Mononuclear cell (primary cell): ENCODE measurements around the gene RAB22A. TPM values are rescaled to one million over a fixed set of nuclear protein-coding genes. Genes with fewer than 3 reads are reported as not detected.

Experiments used
- H3K27me3 ChIP-seq: 2 replicates; pipeline ENCODE4 v1.6.0; 2011; ENCODE audit warnings: low read length, control low read depth; ENCODE audit not compliant: insufficient read depth
- H3K4me1 ChIP-seq: 2 replicates; pipeline ENCODE4 v1.5.1; 2011; ENCODE audit warnings: mild to moderate bottlenecking, low read length, control low read depth; ENCODE audit not compliant: insufficient read depth
- H3K4me3 ChIP-seq: 2 replicates; pipeline ENCODE4 v1.5.1; 2011; ENCODE audit warnings: mild to moderate bottlenecking, low read length, moderate library complexity
- H3K9me3 ChIP-seq: 2 replicates; pipeline ENCODE4 v1.5.1; 2011; ENCODE audit warnings: low read depth, mild to moderate bottlenecking, control low read depth, low read length
- total RNA-seq: library from RNA; depleted of rRNA; stranded (reverse); fragments of >200 nt; gene quantifications from one replicate; pipeline ENCODE4 v1.2.3, GENCODE V29; 2012

Gene RAB22A
- total RNA-seq, 1 donor, result 11.0 TPM

DNA sequence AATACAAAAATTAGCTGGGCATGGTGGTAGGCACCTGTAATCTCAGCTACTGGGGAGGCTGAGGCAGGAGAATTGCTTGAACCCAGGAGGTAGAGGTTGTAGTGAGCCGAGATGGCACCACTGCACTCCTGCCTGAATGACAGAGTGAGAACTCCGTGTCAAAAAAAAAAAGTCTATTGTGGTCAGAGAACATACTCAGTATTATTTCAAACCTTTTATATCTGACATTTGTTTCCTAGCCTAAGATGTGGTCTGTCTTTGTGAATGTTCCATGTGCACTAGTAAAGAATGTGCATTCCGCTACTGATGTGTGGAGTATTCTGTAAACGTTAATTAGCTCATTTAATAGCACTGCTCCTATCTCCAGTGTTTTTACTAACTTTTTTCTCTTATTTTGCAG is 11.7 kb downstream of the RAB22A start:
- Histone ChIP-seq H3K27me3 (no peaks in the 10 kb centered on the region), H3K4me3 (no peak overlapping the region), H3K9me3 (no peaks in the 10 kb centered on the region), H3K4me1 (peaks cover 3% of the 10 kb centered on the region)

- peaks cover 3% of the 10 kb centered on the region for H3K4me1 ChIP-seq
- no peaks in the 10 kb centered on the region for H3K9me3 ChIP-seq
- no peak overlapping the region for H3K4me3 ChIP-seq
- H3K27me3 ChIP-seq, result no peaks in the 10 kb centered on the region
These were observed 12.6 kb downstream of the RAB22A start for GRCh38 chr20:58322083-58322482.

GRCh38 chr20:58325912-58326311 is 16.4 kb downstream of the RAB22A start:
- Histone ChIP-seq H3K4me1 (peaks cover 6% of the 10 kb centered on the region), H3K4me3 (no peak overlapping the region), H3K27me3 (no peaks in the 10 kb centered on the region), H3K9me3 (no peaks in the 10 kb centered on the region)

GRCh38 chr20:58327211-58327610 is 17.7 kb downstream of the RAB22A start:
- Histone ChIP-seq H3K27me3 (no peaks in the 10 kb centered on the region), H3K4me3 (no peak overlapping the region), H3K4me1 (peaks cover 3% of the 10 kb centered on the region), H3K9me3 (no peaks in the 10 kb centered on the region)

GRCh38 chr20:58328836-58329235 is 19.3 kb downstream of the RAB22A start:
- no peaks in the 10 kb centered on the region for H3K27me3 ChIP-seq
- no peak overlapping the region for H3K4me3 ChIP-seq
- no peaks in the 10 kb centered on the region for H3K9me3 ChIP-seq

GRCh38 chr20:58329711-58330110 is 20.2 kb downstream of the RAB22A start:
- no peaks in the 10 kb centered on the region for H3K9me3 ChIP-seq
- H3K4me3 ChIP-seq, result no peak overlapping the region
- no peaks in the 10 kb centered on the region for H3K27me3 ChIP-seq
- peaks cover 3% of the 10 kb centered on the region for H3K4me1 ChIP-seq

More at GRCh38 chr20:58328836-58329235, 19.3 kb downstream of the RAB22A start:
- H3K4me1 ChIP-seq, result peaks cover 3% of the 10 kb centered on the region

DNA sequence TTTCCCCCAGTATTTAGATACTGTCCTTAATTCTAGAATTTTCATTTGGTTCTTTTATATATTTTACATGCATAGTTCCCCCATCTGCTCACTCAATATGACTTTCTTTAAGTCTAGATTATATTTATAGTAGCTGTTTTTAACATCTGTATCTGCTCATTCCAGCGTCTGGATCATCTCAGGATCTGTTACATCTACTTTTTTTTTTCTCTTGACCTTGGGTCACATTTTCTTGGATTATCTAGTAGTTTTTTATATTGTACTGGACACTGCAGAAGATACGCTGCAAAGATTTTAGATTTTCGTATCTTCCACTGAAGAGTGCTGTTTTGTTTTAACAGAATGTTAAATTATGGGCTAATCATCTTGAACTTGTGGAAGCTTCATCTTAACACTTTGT is 20.7 kb downstream of the RAB22A start:
- H3K27me3 ChIP-seq, result no peaks in the 10 kb centered on the region
- H3K9me3 ChIP-seq, result no peaks in the 10 kb centered on the region
- peaks cover 3% of the 10 kb centered on the region for H3K4me1 ChIP-seq
- H3K4me3 ChIP-seq, result no peak overlapping the region

GRCh38 chr20:58330687-58331086 is 21.2 kb downstream of the RAB22A start:
- Histone ChIP-seq H3K4me3 (no peak overlapping the region), H3K4me1 (peaks cover 3% of the 10 kb centered on the region), H3K27me3 (no peaks in the 10 kb centered on the region), H3K9me3 (no peaks in the 10 kb centered on the region)

DNA sequence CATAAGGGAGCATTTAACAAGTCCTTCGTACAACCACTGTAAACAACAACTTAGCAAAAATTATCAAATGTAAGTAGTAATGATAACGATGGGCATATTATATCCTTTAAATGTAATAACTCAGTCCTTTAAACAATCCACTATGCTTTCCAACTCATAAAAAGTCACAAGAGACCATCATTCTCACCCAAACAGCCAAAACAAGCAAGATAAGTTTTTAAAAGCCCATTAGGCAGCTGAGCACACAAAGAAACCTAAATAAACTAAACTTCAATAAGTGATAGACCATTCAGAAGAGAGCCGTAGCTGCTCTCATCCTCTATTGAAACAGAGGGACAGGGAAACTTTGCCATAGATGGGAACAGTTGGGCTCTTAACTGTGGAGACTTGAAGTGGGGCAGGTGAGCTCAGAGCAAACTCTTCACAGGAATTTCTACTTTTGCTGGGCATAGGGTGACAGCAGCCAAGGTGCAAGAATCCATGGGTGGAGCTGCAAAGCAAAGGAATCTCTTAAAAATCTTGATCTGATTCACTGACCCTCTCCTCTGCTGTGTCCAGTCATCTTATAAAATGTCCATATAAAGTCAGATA is 22.5 kb downstream of the RAB22A start:
- Histone ChIP-seq H3K9me3 (no peaks in the 10 kb centered on the region), H3K4me3 (no peak overlapping the region), H3K27me3 (no peaks in the 10 kb centered on the region), H3K4me1 (peaks cover 3% of the 10 kb centered on the region)

DNA sequence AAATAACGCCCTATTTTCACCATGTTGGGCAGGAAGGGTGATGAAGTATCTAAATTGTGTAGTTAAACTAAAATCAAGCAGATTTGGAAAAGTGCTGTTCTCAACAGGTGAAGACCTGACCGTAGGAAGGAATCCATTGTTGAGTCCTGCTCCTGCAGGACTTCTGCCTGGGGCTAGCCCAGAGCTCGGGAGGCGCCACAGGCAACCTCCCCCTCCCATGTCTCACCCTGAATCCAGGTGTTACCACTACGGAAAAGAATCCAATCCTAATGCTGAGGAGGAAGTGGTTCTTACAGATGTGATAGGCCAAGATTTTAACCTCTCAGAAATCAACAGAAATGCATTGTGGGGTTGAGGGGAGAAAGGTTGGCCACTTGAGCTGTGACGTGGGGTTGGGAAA is 30.2 kb downstream of the RAB22A start:
- peaks cover 5% of the 10 kb centered on the region for H3K4me1 ChIP-seq
- no peak overlapping the region for H3K4me3 ChIP-seq
- no peaks in the 10 kb centered on the region for H3K27me3 ChIP-seq
- no peaks in the 10 kb centered on the region for H3K9me3 ChIP-seq

DNA sequence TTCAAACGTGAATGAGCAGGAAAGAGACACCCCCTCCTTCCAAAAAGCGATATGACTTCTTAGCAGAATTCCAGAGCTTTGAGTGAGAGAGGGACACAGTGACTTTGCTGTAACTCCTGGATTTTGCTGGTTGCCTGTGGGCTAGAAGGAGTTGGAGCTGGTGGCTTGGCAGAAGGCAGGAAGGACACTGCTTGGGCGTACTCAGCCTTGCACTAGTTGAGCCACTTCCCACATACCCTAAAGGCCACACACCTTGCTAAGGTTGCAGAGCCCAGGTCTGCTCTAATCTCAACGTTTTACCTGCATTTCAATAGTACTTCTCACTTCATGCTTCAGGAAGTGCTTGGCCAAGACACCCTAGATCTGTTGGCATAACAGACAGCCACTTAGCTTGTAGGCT is 30.6 kb downstream of the RAB22A start:
- no peaks in the 10 kb centered on the region for H3K27me3 ChIP-seq
- no peaks in the 10 kb centered on the region for H3K9me3 ChIP-seq
- peaks cover 5% of the 10 kb centered on the region for H3K4me1 ChIP-seq
- H3K4me3 ChIP-seq, result no peak overlapping the region

DNA sequence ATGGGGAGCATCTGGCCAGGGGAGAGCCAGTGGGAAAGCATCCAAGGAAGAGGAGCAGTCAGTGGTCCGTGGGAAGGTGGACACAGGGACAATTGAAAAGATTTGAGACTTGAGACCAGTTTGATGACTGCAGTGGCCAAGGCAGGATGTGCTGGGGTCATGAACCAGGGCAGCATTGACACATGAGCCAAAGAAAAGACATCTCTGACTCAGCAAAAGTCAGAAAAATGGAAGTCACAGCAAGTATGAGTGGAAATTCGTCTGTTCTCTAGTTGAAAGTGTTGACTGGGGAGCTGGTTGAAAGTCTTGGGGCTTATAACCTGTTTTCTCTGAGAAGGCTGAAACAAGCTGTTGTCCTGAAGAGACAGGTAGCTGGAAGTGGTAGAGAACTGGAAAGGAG is 31.3 kb downstream of the RAB22A start:
- Histone ChIP-seq H3K4me1 (peaks cover 5% of the 10 kb centered on the region), H3K9me3 (no peaks in the 10 kb centered on the region), H3K27me3 (no peaks in the 10 kb centered on the region), H3K4me3 (no peak overlapping the region)

GRCh38 chr20:58342104-58342945 is 32.8 kb downstream of the RAB22A start:
- no peaks in the 10 kb centered on the region for H3K27me3 ChIP-seq
- no peak overlapping the region for H3K4me3 ChIP-seq
- H3K9me3 ChIP-seq, result no peaks in the 10 kb centered on the region
- H3K4me1 ChIP-seq, result peaks cover 5% of the 10 kb centered on the region

GRCh38 chr20:58344741-58345140 is 35.2 kb downstream of the RAB22A start:
- Histone ChIP-seq H3K9me3 (no peaks in the 10 kb centered on the region), H3K27me3 (no peaks in the 10 kb centered on the region), H3K4me1 (peaks cover 5% of the 10 kb centered on the region), H3K4me3 (no peak overlapping the region)

DNA sequence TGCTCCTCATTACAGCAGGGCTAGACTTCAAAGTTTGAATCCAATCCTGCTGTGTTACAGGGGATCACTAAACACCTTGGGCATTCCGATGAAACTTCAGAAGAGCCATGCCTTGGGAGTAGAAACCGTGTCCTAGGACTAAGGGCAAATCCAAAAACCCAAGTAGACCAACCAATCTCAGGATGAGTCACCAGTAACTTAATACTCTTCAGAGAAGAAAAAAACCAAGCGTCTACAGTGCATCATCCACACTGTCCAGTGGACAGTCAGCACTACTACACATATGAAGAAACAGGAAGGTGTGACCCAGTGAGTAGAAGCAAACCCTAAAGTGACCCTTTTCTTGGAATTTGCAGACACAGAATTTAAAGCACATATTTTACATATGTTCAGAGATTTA is 40.1 kb downstream of the RAB22A start:
- H3K4me1 ChIP-seq, result no peaks in the 10 kb centered on the region
- H3K27me3 ChIP-seq, result no peaks in the 10 kb centered on the region
- H3K4me3 ChIP-seq, result no peak overlapping the region
- H3K9me3 ChIP-seq, result no peaks in the 10 kb centered on the region

DNA sequence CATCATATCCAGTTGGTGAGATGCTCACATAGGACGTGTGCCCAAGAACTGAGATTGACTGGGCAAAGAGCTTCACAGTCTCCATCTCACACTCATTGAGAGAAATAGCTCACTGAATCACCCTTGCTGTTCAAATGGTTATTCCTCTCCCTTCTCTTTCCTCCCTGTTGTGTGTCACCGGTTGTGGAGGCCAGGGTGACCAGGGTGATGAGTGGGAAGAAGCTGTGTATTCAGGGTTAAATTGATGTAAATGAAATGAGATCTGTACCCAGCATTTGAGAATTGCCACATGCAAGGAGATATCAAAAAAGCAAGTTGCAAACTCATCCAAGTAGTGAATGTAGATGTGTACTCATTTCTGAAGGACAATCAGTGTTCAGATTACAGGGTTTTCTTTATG is 43.0 kb downstream of the RAB22A start:
- Histone ChIP-seq H3K4me3 (no peak overlapping the region), H3K27me3 (no peaks in the 10 kb centered on the region), H3K9me3 (no peaks in the 10 kb centered on the region), H3K4me1 (no peaks in the 10 kb centered on the region)
